Stimulated activated CD4-positive, alpha-beta T cell treated with anti-CD3 and anti-CD28 coated beads, Interleukin-12 subunit alpha, Interleukin-12 subunit beta, amount 100 ng/mL, for 4 hours (primary cell): ENCODE results near the gene ATP9B.
A peak's percentile ranks its signal among the peaks of the same experiment; 100 is the strongest.

ENCODE experiments used
- DNase-seq: peaks from one replicate; pipeline ENCODE4 v3.0.0-alpha.2; 2020

ATP9B gene

GRCh38 chr18:79200546-79201268 lies 131.5 kb downstream of the ATP9B start:
- no peak for DNase-seq

GRCh38 chr18:79203017-79203605 lies 133.9 kb downstream of the ATP9B start:
- peak; percentile 17 for DNase-seq

GRCh38 chr18:79204889-79205807 lies 136.0 kb downstream of the ATP9B start:
- DNase-seq = no peak

- DNase-seq = no peak
Observed at GRCh38 chr18:79206444-79206843, 137.2 kb downstream of the ATP9B start.

- DNase-seq = no peak
Observed at GRCh38 chr18:79208906-79209305, 139.7 kb downstream of the ATP9B start.

- DNase-seq = no peak
Observed at GRCh38 chr18:79210002-79210910, 141.1 kb downstream of the ATP9B start.

GRCh38 chr18:79211844-79212243 lies 142.7 kb downstream of the ATP9B start:
- DNase-seq = no peak

- DNase-seq = no peak
Observed at GRCh38 chr18:79214056-79214455, 144.9 kb downstream of the ATP9B start.

GRCh38 chr18:79216176-79216575 lies 147.0 kb downstream of the ATP9B start:
- DNase-seq = no peak

- DNase-seq = no peak
Observed at GRCh38 chr18:79217979-79218604, 148.9 kb downstream of the ATP9B start.

- no peak for DNase-seq
Observed at GRCh38 chr18:79218605-79219190, 149.5 kb downstream of the ATP9B start.

- DNase-seq = no peak
Observed at GRCh38 chr18:79221136-79221535, 151.9 kb downstream of the ATP9B start.

- DNase-seq = no peak
Observed at GRCh38 chr18:79222790-79223189, 153.6 kb downstream of the ATP9B start.

GRCh38 chr18:79223431-79223830 lies 154.2 kb downstream of the ATP9B start:
- no peak for DNase-seq

GRCh38 chr18:79224381-79224780 lies 155.2 kb downstream of the ATP9B start:
- no peak for DNase-seq

GRCh38 chr18:79227621-79228020 lies 158.4 kb downstream of the ATP9B start:
- no peak for DNase-seq

- no peak for DNase-seq
Observed at GRCh38 chr18:79229431-79229830, 160.2 kb downstream of the ATP9B start.

- no peak for DNase-seq
Observed at GRCh38 chr18:79234438-79234837, 165.2 kb downstream of the ATP9B start.

GRCh38 chr18:79239631-79240030 lies 170.4 kb downstream of the ATP9B start:
- DNase-seq = no peak

- DNase-seq = no peak
Observed at GRCh38 chr18:79241755-79242154, 172.6 kb downstream of the ATP9B start.

- DNase-seq = no peak
Observed at GRCh38 chr18:79242246-79242645, 173.1 kb downstream of the ATP9B start.

GRCh38 chr18:79245517-79246001 lies 176.4 kb downstream of the ATP9B start:
- no peak for DNase-seq
